ENCODE data around the gene MEIS2. TPM values are rescaled to one million over a fixed set of nuclear protein-coding genes. Genes with fewer than 3 reads are reported as not detected.
"Not testable (repeated sequence)": the region's sequence is repeated elsewhere in the genome, so short reads cannot be mapped to it uniquely, and the experiment has no call there.

The MEIS2 gene
- total RNA-seq, 1 donor from 2014 or later, result 151 TPM

DNA sequence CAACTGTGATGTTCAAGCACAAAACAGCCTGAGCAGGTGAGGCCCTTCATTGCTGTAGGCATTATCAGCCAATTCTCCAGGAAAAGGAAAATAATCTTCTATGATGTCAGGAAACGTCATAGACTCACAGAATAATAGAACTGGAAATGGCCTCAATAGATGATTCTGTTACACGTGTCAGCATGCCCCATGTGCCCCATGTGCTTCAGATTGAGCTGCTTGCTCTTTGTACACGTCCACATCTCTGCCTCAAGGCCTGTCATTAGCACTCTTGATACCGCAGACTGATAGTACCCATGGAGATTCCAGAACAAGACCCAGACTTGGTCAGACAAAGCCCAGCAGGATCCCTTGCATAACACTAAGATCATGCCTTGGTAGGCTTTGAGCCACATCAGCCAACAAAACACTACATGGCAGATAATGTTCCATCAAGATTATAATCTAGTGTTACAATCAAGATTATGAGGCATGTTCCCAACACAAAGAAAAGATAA, 95.9 kb downstream of the MEIS2 start:
- no peak for DNase-seq

DNA sequence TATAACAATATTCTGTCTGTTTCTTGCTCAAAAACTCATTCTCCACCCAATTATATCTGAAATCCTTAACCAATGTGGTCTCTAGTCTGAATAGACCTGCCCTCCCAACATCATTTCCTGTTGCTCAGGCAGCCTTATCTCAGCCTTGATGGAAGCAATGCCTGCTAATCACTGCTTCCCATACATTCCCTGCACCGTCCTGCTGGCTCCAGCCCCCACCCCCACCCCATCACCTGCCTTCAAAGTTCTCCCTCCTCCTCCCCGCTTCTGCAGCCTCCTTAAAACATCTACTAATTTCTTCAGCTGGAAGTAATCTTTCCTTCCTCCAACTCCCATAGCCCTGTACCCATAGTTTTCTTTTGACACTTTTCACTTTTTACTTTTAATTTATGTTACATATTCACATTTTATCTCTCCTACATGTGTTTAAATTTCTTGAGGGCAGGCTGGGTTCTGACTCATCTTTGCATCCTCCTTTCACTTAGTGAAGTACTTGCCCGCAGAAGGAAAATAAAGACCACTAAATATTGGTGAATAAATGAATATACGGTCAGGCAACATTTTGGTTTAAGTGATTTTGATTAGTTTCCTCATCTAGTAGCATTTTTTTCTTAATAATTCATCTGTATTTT, 98.2 kb downstream of the MEIS2 start:
- no peak for DNase-seq

GRCh38 chr15:37001417-37001816, 98.9 kb downstream of the MEIS2 start:
- no peak for DNase-seq

- no peak for DNase-seq
Measured at GRCh38 chr15:36999778-37000177, 100.6 kb downstream of the MEIS2 start.

DNA sequence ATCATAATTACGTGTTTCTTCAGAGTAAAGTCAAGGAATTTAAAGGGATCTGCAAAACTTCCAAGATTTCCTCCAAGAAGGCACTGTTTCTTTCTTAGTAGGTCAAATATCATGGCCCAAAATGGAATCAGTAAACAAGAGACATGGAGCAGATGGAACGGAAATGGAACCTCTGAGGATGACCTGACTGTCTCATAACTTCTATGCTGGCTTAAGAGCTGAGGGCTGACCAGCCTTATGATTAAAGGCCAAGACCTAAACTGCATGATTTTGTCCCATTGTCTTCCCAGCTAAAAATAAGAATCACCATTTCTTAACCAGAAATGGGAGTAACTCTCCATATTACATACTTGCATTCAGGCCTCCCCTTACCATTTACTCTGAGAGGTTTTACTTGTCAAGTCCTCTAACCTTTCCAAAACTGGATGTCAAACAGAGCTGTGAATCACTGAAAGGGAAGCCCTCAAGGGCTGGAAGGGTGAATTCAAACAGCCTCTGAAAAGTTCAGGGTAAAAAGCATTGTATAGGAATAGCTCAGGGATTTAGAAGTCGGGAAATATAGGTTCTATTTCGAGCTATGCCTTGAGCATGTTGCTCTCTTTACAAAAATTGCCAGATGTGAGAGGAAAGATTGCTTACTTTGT, 103.7 kb downstream of the MEIS2 start:
- no peak for DNase-seq

GRCh38 chr15:36996121-36996520, 104.2 kb downstream of the MEIS2 start:
- no peak for DNase-seq

- DNase-seq, result no peak
Measured at GRCh38 chr15:36994790-36995189, 105.6 kb downstream of the MEIS2 start.

DNA sequence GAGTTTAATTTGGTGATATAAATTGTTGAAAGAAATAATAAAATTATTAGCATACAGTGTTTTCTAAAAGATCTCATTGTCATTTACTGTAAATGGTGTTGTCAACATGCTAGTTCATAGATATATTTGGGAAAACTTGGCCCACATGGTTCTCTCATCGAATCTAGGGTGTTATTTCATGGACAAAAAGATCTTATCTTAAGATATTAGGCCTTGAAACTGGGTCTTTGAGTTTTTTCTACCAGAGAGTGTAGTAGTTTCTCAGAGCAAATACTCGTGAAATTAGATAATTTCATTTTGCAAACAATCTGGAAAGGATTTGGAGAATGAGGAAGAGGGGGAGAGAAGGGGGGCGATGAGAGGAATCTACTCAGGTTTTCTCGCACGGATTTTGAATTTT, 107.9 kb downstream of the MEIS2 start:
- DNase-seq, result no peak

DNA sequence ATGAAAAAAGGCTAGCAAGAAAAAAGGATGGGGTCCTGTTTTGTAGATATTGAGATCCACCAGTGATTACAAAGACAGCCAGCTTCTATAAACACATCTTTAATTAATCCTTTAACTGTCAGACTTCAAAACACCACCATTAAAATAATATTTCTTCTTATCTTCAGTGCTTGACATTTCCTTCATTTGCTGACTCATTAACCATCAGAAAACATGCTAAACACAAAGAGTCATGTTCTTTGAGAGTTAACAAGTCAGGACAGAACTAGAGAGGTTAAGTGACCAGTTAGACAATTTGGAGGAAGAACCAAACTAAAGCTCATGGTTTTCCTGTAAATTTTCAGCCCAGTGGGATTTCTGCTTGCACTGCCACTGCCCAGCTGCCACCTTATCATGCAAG, 111.4 kb downstream of the MEIS2 start:
- no peak for DNase-seq

GRCh38 chr15:36982430-36982829, 117.9 kb downstream of the MEIS2 start:
- no peak for DNase-seq

DNA sequence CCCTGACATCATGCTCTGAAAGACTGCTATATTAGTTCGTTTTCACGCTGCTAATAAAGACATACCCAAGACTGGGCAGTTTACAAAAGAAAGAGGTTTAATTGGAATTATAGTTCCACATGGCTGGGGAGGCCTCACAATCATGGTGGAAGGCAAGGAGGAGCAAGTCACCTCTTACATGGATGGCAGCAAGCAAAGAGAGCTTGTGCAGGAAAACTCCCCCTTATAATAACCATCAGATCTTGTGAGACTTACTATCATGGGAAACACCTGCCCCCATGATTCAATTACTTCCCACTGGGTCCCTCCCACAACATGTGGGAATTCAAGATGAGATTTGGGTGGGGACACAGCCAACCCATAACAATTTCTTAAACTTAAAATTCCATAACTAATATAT, 120.1 kb downstream of the MEIS2 start:
- DNase-seq, result not testable (repeated sequence)

DNA sequence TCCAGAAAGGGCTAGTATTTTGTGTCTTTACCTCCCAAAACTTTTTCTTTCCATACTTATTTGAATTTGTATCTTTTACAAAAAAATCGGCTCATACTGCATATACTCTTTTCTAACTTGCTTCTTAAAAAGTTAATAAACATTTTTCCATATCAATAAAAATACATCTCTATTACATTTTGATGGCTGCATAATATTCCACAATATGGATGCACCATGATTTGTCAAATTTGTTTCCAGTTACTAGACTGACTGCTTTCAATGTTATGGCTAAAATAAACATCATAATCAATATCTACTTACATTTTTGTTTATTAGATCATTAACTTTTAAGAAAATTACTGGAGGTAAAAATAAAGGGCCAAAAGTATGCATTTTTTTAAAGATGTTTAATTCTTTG, 121.7 kb downstream of the MEIS2 start:
- no peak for DNase-seq

DNA sequence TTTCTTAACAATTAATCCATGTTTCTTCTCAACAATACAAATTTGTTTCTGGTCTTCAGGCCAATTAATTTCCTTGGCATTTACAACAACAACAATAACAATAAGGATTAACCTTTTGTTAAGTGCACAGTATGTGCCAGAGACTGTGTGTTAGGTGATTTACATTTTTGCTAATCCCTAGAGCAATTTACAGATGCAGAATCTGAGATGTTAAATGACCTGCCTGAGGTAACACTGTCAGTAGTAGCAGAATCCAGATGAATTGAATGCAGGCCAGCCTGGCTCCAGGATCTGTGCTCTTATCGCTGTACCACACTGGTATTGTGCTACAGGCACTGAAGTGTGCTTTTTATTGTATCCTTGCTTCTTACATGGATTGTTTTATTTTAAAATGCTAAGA, 122.2 kb downstream of the MEIS2 start:
- DNase-seq, result no peak

DNA sequence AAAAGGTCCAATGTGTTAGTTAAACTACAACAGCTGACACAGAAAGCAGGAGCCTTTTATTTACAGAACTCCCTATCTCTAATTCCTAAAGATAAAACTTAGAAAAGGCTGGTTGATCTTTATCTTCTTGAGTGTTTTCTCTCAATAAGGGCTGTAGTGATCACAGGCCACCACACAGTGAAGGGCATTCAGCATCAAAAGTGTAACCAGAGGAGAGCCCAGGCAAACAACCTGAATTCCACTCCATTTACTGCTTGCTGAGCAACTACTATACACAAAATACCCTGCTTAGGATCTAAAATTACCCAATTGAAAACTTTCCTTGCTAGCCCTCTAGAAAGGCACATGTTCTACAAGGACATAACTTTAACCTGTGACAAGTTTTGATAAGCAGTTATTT, 122.7 kb downstream of the MEIS2 start:
- DNase-seq, result no peak

DNA sequence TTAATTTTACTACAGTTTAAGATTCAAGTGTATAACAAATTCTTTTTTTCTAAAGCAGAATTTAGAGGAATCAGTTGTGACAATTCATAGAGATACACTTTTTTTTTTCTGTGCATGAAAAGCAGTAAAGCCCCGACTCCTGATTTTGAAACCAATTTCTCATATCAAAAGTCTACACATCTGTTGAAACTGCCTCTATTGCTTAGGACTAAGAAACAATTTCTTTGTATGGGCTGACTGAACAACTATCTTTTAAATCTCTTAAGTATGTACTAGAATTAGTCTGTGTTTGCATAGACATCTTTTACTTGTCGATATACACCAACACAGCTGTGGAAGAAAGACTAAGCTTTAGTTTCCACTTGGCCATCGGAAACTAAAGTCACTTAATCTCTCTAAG, 127.6 kb downstream of the MEIS2 start:
- DNase-seq, result no peak

- DNase-seq, result no peak
Measured at GRCh38 chr15:36970522-36970921, 129.8 kb downstream of the MEIS2 start.

DNA sequence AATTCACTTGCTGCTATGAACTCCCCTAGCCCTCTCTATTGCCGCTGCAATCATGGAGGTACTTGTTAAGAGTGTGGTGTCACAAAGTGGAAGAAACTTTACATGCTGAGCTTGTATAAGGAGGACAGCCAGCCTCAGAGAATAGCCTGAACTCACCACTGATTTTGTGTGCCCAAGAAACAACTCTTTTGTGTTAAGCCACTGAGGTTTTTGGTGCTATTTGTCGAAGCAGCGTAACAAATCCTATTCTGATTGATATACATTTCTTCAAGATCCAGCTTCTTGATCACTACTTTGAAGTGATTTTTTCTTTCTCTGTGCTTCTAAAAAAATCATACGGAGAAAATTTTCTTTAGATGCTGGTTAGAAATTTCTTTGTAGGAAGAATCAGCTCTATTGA, 132.4 kb downstream of the MEIS2 start:
- DNase-seq, result no peak

- DNase-seq, result no peak
Measured at GRCh38 chr15:36966708-36967107, 133.6 kb downstream of the MEIS2 start.

- DNase-seq, result no peak
Measured at GRCh38 chr15:36965570-36966342, 134.6 kb downstream of the MEIS2 start.

DNA sequence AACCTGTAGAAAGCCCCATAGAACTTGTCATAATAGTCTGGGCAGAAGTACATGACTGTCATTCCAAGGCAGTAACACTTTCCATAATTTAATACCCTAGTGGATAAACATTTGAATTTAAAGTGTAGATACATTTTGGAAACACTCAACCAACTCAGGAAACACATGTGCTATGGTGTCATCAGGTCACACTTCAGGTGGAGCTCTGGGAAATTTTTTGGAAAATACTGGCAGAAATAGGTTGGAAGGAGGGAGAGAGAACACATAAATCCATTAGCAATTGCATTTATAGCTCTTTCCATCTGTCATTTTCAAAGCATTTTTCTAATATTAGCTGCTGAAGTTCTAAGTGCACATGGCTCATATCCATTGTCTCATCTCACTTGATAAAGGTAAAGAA, 135.7 kb downstream of the MEIS2 start:
- DNase-seq, result no peak

GRCh38 chr15:36961956-36962355, 138.4 kb downstream of the MEIS2 start:
- DNase-seq, result no peak

DNA sequence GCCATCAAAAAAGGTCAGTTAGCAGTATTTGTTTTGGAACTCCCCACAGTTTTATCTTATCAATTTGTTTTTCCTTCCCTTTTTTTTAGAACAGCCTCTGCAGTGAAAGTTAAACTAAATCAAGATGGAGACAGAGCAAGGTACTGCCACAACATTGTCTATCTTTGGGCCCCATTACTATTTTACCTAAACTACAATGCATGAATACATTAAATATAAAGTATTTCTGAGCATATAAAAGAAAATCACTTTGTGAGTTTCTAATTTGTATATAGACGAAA, 139.5 kb downstream of the MEIS2 start:
- no peak for DNase-seq

DNA sequence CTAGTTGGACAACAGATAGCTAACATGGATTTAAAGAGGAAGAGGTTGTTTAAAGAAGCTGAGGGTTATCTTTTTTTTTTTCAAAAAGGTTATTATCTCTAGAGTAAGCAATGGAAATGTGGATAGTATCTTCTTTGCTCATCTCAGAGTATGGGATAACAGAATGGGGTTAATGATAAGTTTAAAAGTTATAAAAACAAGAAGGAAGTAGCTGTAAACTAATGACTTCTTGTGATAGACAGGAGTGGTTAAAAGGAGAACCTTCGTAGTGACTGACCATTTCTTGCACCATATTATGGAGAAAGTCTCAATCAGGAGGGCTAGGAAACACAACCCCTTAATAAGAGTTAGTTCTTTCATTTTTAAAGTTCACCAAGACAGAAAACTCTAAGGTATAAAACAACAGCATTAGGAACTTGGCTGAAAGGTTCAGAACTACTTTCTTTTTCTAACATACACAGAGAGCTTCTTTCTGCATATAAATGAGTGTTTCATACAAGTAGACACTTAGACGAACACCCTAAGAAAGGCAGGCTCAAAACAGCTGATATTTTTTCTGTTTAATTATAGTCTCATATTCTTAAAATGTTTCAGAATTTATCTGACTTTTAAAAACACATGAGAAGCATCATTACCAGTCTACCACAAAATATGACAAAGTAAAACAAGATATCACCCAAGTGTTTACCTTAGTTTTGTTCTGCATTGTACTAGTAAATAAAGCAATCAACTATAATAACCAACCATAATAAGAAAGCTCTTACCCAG, 140.0 kb downstream of the MEIS2 start:
- DNase-seq, result no peak
